Measurements from ENCODE around the gene RBFOX2. TPM values are rescaled to one million over a fixed set of nuclear protein-coding genes. Genes with fewer than 3 reads are reported as not detected.

RBFOX2 gene
- polyA plus RNA-seq, 2 of the 4 experiments (the other 2 are of a cell fraction) = 30.3 to 77.7 TPM

GRCh38 chr22:36075724-36076123 is 47.1 kb upstream of the RBFOX2 start:
- no peak overlapping the region for H3K27ac ChIP-seq
- no peaks in the 10 kb centered on the region for H3K4me1 ChIP-seq
- ChIA-PET POLR2A (no interaction called here), CTCF (interaction anchor here (2.6 kb wide), 1 partner anchor 10 kb away, joined by 17 read pairs; no protein-coding TSS in a partner anchor)
- H3K9me3 ChIP-seq = no peaks in the 10 kb centered on the region
- H3K4me2 ChIP-seq = no peak overlapping the region
- no peak overlapping the region for H3K4me3 ChIP-seq
- 77% methylated on average over 5 of the region's 5 CpGs for WGBS (ENCODE audit: missing lambda C conversion rate)
- FAIRE-seq = no peak
- DNase-seq (ENCODE audit: low read depth in 1 of 2, low spot score in 1 of 2) = no peak
- no peak for ATAC-seq
- TF ChIP-seq ZNF302 (CRISPR knock-in tag; IDR thresholded peaks at IDR 0.05) (no peak), PBX3 (IDR thresholded peaks at IDR 0.05) (no peak), TP53 (CRISPR knock-in tag; IDR thresholded peaks at IDR 0.05) (no peak), JUNB (IDR thresholded peaks at IDR 0.05) (no peak), SREBF2 (IDR thresholded peaks at IDR 0.05) (no peak), CBX8 (IDR thresholded peaks at IDR 0.05) (no peak), RAD21 (conservative IDR thresholded peaks at IDR 0.05 in 1 of 2, IDR thresholded peaks at IDR 0.05 in 1 of 2) (no peak), HEYL (CRISPR knock-in tag; IDR thresholded peaks at IDR 0.05) (no peak), MAFK (IDR thresholded peaks at IDR 0.05; ENCODE audit: partially characterized antibody) (no peak)

- CTCF ChIA-PET = interaction anchor here (0.6 to 2.6 kb wide), 2 partner anchors 9 to 18 kb away, joined by 3 to 17 read pairs; no protein-coding TSS in a partner anchor
- no peak for FAIRE-seq
Observed at GRCh38 chr22:36075230-36075629, 46.6 kb upstream of the RBFOX2 start.

GRCh38 chr22:36073476-36073875 is 44.9 kb upstream of the RBFOX2 start:
- 89% methylated on average over 1 of the region's 1 CpG for WGBS (ENCODE audit: missing lambda C conversion rate)

More at GRCh38 chr22:36075230-36075629, 46.6 kb upstream of the RBFOX2 start:
- Histone ChIP-seq H3K9me3 (no peaks in the 10 kb centered on the region), H3K4me3 (no peak overlapping the region), H3K27ac (no peak overlapping the region), H3K4me2 (no peak overlapping the region), H3K4me1 (no peaks in the 10 kb centered on the region)
- no peak for ATAC-seq
- 73% methylated on average over 4 of the region's 5 CpGs for WGBS (ENCODE audit: missing lambda C conversion rate)
- POLR2A ChIA-PET = no interaction called here
- TF ChIP-seq CBX2 (IDR thresholded peaks at IDR 0.05; ENCODE audit: borderline replicate concordance, low read depth) = no peak
- no peak for TF ChIP-seq HOXA7 (CRISPR knock-in tag; IDR thresholded peaks at IDR 0.05)
- no peak for TF ChIP-seq FOSL2 (IDR thresholded peaks at IDR 0.05)
- TF ChIP-seq FOSL2 (CRISPR knock-in tag; IDR thresholded peaks at IDR 0.05) = no peak
- TF ChIP-seq MYC (IDR thresholded peaks at IDR 0.05; ENCODE audit: borderline replicate concordance, low read length) = no peak
- no peak for TF ChIP-seq CHD2 (IDR thresholded peaks at IDR 0.05; ENCODE audit: low read length, partially characterized antibody)
- TF ChIP-seq CHD4 (IDR thresholded peaks at IDR 0.05; ENCODE audit: borderline replicate concordance) = no peak
- TF ChIP-seq ZC3H11A (IDR thresholded peaks at IDR 0.05) = no peak
- no peak for TF ChIP-seq ZSCAN20 (CRISPR knock-in tag; IDR thresholded peaks at IDR 0.05)
- TF ChIP-seq HOXB13 (CRISPR knock-in tag; IDR thresholded peaks at IDR 0.05; ENCODE audit: low read depth) = no peak
- no peak for TF ChIP-seq PHF8 (IDR thresholded peaks at IDR 0.05; ENCODE audit: borderline replicate concordance, low read depth)
- no peak for TF ChIP-seq HDAC2 (IDR thresholded peaks at IDR 0.05)
- no peak for TF ChIP-seq POLR2AphosphoS2 (conservative IDR thresholded peaks at IDR 0.05; ENCODE audit: low read length)
- no peak for TF ChIP-seq SREBF2 (IDR thresholded peaks at IDR 0.05)
- TF ChIP-seq E2F6 (IDR thresholded peaks at IDR 0.05; ENCODE audit: borderline replicate concordance, low read depth) = no peak
- TF ChIP-seq CEBPB (IDR thresholded peaks at IDR 0.05) = no peak
- no peak for TF ChIP-seq MAX (IDR thresholded peaks at IDR 0.05)
- no peak for TF ChIP-seq POLR2A (IDR thresholded peaks at IDR 0.05; ENCODE audit: low read length)
- TF ChIP-seq NR3C1 (IDR thresholded peaks at IDR 0.05) = no peak
- no peak for TF ChIP-seq RNF2 (IDR thresholded peaks at IDR 0.05; ENCODE audit: borderline replicate concordance, low read depth)
- no peak for TF ChIP-seq EHMT2 (IDR thresholded peaks at IDR 0.05; ENCODE audit: low read depth)
- no peak for DNase-seq (ENCODE audit: low read depth in 1 of 2, low spot score in 1 of 2)

More at GRCh38 chr22:36073476-36073875, 44.9 kb upstream of the RBFOX2 start:
- no peak for FAIRE-seq
- ChIA-PET CTCF (interaction anchor here (2.6 kb wide), 1 partner anchor 8 kb away, joined by 17 read pairs; no protein-coding TSS in a partner anchor), POLR2A (no interaction called here)
- TF ChIP-seq JUN (IDR thresholded peaks at IDR 0.05) (no peak), MYC (IDR thresholded peaks at IDR 0.05; ENCODE audit: borderline replicate concordance, low read length) (no peak), BCL3 (IDR thresholded peaks at IDR 0.05) (no peak), CHD2 (IDR thresholded peaks at IDR 0.05; ENCODE audit: low read length, partially characterized antibody) (no peak), EHMT2 (IDR thresholded peaks at IDR 0.05; ENCODE audit: low read depth) (no peak), POLR2A (IDR thresholded peaks at IDR 0.05; ENCODE audit: low read length) (no peak), MAX (IDR thresholded peaks at IDR 0.05) (no peak), EP300 (IDR thresholded peaks at IDR 0.05) (no peak), KDM1A (IDR thresholded peaks at IDR 0.05; ENCODE audit: low read depth) (no peak), ZNF302 (CRISPR knock-in tag; IDR thresholded peaks at IDR 0.05) (no peak), GATA3 (IDR thresholded peaks at IDR 0.05; ENCODE audit: borderline replicate concordance) (no peak), ZSCAN20 (CRISPR knock-in tag; IDR thresholded peaks at IDR 0.05) (no peak), ZFP36 (IDR thresholded peaks at IDR 0.05; ENCODE audit: borderline replicate concordance, partially characterized antibody) (no peak)
- Histone ChIP-seq H3K4me2 (no peak overlapping the region), H3K4me1 (no peaks in the 10 kb centered on the region), H3K27ac (no peak overlapping the region), H3K9me3 (no peaks in the 10 kb centered on the region), H3K4me3 (no peak overlapping the region)
- ATAC-seq = no peak
- DNase-seq (ENCODE audit: low read depth in 1 of 2, low spot score in 1 of 2) = no peak
